GM18508 (cell line): ENCODE results near the gene TMEM82.
"Not testable (repeated sequence)": the region's sequence is repeated elsewhere in the genome, so short reads cannot be mapped to it uniquely, and the experiment has no call there.

ENCODE experiments used
- ATAC-seq: cut with Tn5 transposase; IDR thresholded peaks from one replicate; pipeline ENCODE4 v1.9.1; 2021; ENCODE audit warnings: moderate number of reproducible peaks; ENCODE audit not compliant: insufficient read depth, unreplicated experiment

TMEM82 gene

DNA sequence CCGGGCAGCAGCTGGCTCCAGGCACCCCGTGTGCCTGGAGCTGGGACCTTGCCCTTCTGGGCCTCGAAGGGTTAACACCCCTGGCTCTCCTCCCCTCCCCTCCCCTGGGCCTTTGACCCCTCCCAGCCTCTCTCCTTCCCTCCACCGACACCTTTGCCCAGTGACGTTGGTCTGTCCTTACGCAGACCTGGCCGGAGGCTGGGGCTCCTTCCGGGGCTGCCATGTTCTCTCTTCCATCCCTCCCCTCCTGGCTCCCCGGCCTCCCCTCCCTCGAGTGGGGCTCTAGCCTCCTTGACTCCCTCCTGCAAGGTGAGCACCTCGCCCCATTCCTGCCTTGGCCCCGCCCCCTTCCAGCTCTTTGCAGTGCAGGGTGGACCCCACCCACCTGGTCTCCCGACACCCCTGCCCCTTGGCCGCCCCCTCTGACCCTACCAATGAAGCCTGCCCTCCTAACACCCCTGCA lies at the start of gene TMEM82:
Gene TMEM82 (plus strand): TSS at position 161 of the 463 bp plus-strand sequence. CDS start 61 bp downstream, at position 222.
- ATAC-seq = no peak

DNA sequence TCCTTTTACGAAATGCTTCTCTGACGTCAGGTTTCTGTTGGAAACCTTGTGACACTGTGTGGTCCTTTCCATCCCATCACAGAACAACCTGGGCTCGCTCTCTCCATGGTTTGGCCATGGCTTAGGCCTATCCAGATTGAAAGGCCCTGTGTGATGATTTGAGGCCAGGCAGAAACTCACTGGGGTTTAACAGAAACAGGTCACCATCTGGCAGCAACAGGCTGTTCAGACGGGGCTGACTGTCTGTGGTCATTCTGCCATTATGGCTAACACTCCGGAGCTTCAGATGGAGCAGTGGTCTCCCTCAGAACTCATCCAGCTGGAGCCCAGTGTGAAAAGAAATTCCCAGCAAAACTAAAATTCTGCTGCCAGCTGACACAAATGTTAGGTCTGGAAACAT lies 48.9 kb upstream of the TMEM82 start:
- no peak for ATAC-seq

DNA sequence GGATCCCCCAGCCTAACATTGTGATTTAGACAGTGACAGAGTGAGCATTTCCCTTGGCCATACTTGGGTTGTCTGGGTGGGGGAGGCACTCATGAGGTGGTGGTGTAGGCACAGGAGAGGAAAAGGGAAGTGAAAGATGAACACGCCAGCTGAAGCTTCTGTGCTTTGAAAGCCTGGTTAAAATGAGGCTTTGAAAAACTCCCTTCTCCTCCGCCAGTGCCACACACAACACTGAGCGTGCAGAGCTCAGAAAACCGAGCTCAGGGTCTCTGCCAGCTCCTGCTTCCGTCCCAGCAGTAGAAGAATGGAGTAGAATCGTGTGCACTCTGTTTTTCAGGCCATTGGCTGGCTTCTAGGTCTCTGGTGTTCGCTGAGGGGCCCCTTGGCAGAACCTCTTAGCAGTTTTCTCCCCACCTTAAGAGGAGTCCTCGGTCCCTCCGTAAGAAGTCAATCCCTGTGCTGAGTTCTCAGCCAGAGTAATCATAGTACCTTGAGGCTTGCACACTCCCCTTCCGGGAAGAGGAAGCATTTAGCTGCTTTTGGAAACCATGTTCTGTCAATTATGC lies 45.3 kb upstream of the TMEM82 start:
- peak; percentile 73 for ATAC-seq

GRCh38 chr1:15698201-15698600 lies 44.1 kb upstream of the TMEM82 start:
- no peak for ATAC-seq

GRCh38 chr1:15699321-15699720 lies 43.0 kb upstream of the TMEM82 start:
- ATAC-seq = not testable (repeated sequence)

GRCh38 chr1:15700508-15700907 lies 41.8 kb upstream of the TMEM82 start:
- ATAC-seq = no peak

- ATAC-seq = no peak
Measured at GRCh38 chr1:15701784-15702183, 40.5 kb upstream of the TMEM82 start.

- ATAC-seq = no peak
Measured at GRCh38 chr1:15702722-15703550, 39.4 kb upstream of the TMEM82 start.

DNA sequence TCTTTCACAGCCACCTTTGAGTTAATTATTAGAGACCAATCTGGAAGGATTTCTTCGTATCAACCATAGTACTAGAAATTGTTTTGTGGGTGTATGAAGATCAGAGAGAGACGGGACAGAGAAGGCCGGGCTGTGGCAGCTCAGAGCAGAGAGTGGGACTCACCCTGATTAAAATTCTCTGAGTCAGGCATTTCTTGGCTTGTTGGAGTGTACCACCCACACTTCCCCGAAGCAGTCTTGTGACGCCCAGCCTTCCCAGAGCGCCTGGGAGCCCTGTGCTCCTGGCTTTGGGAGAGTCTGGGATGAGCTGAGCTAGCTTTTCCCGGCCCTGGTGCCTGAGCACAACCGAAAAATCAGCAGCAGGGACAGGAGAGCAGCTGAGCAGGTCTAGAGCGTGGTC lies 38.7 kb upstream of the TMEM82 start:
- ATAC-seq = no peak

DNA sequence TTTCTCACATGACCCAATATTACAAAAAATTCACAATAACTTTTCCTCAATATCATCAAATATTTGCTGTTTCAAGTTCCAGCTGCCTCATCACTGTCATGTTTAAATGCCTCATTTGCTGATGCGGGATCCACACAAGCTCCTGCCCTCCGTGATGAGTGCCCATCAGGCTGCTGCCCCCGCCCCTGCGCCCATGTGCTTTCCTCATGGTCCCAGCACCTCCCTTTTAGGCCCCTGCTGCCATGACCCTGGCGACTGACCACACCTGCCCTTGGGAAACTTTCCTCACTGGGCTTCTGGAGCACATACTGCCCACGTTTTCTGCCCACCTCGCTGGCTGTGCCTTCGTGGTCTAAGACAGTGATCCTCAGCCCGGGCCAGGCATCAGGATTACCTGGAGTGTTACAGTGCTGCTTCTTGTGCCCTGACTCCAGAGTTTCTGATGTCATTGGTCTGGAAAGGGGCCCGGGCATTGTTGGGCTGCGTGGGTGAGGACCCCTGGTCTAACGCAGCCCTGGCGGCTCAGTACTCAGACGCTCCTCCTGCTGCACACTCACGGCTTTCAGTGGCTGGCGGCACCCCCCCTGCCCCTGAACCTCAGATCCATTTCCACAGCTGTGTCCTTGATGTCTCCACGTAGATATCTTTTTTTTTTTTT lies 37.6 kb upstream of the TMEM82 start:
- ATAC-seq = no peak

DNA sequence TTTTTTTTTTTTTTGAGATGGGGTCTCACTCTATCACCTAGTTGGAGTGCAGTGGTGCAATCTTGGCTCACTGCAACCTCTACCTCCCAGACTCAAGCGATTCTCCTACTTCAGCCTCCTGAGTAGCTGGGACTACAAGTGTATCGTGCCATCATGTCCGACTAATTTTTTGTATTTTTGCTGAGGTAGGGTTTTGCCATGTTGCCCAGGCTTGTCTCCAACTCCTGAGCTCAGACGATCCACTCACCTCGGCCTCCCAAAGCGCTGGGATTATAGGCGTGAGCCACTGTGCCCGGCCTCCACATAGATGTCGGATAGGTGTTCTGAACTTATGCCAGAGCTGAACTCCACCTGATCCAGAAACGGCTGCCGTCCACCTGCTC lies 37.1 kb upstream of the TMEM82 start:
- ATAC-seq = no peak

- no peak for ATAC-seq
Measured at GRCh38 chr1:15706751-15707150, 35.5 kb upstream of the TMEM82 start.

GRCh38 chr1:15707239-15707925 lies 34.9 kb upstream of the TMEM82 start:
- no peak for ATAC-seq

DNA sequence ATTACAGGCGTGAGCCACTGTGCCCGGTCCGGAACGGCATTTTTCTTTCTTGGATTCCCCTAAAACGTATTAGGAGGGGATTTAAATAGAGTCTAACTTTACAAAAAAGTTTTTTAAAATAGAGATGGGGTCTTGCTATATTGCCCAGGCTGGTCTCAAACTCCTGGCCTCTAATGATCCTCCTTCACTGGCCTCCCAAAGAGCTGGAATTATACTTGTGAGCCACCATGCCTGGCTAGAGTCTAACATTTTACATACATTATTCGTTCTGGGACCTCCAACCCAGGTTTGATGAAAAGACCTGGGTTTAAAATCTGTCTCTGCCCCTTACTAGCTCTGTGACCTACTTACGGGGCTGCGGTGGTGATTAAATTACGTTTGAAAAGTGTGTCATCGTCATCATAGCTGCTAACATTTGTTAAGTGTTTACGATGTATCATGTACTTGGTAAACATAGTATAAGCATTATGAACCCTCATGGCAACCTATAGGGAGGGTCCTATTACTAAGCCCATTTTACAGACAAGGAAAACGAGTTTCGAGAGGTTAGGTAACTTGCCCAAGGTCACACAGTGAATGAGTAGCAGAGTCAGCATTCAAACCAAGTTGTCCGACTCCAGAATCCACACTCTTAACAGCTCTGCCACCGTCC lies 33.7 kb upstream of the TMEM82 start:
- ATAC-seq = no peak

DNA sequence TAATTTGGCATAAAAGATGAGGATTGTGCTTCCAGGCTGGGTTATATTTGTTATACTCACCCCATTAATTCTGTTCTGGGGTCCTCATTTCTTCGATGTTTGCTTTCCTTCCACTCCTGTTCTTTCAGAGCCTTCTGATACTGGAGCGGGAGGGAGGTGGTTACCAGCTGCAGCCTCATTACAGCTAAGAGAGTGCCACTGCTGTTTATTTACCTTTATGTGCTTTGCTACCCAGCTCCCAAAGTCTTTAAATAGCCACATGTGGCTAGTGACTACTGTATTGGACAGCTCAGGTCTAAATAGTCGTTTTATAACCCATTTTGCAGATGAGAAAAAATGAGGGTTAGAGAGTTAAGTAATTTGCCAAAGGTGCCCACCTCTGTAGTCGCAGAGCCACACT lies 33.1 kb upstream of the TMEM82 start:
- no peak for ATAC-seq

GRCh38 chr1:15712168-15712567 lies 30.1 kb upstream of the TMEM82 start:
- no peak for ATAC-seq

DNA sequence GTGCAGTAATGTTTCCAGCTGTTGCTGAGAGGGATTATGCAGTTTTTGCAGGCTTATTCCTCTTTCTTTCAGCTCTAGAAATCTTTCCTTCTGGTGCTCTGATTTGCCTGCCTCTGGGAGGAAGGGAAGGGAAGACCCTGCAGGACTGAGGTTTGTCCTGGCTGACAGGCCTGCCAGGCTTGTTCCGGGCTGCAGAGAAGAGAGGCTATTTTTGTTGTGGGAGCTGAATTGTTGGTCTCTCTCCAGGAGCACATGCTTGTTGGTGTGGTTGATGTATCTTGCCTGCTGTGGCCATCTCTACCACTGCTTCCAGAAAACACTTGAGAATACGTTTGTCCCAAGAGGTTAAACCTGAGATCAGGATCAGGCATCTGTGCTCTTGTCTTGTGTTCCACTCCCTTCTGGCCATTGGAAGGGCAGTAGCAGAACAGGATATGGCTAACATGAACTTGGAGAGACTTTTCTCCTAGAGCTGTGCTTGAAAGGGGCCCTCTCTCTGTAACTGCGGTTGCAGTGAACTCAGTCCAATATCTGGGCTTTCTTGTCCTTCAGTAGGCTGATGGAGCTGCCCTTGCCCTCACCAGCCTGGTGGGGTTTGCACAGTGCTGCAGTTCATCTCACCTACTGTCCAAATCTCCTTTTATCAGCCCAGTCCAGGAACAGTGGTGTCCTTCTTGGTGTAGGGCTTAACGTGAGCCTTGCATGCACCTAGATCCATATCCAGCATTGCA lies 27.7 kb upstream of the TMEM82 start:
- no peak for ATAC-seq

DNA sequence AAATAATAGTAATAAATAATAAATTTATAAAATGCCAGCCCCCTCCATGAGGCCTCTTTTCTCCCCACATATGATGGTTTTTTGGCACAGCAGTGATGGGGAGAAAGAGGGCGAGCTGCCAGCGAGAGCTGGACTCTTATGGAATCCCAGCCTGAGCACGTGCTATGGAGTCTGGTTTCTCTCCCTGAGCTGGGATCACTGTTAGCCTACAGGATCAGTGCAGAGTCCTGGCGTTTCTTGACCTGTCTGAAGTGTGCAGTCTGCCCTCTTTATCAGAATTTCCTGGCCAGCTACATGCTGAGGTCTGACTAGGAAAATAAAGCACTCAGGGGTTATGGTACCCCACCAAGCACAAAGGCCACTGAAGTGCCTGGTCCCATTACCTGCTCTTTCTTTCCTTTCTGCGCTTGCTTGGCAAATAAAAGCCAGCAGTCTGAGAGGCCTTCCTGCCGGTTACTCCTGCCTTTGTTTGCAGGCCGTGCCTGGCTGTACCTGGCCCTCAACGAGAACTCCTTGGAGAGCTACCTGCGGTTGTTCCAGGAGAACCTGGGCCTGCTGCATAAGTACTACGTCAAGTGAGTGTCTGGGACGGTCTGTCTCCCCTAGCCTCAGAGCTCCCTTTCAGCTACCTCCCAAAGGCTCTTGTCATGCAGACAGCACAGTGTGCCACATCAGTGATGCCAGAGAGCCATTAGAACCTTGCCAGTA lies 24.7 kb upstream of the TMEM82 start:
- no peak for ATAC-seq

DNA sequence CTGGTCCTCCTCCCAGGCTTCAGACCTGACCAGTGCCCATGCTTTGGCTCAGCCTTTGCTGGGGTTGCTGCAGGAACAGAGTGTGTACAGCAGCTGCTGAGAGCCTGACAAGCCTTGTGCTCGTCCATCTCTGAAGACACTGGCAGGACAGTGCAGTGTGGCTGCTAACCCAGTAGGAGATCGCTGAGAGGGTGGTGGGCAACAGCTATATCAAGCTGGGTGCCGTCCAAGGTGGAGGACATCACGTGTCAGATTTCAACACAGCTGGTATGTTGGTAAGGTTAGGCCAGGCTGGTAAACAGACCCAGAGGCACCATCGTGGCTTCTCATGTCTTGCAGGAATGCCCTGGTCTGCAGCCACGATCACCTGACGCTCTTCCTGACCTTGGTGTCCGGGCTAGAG lies 24.1 kb upstream of the TMEM82 start:
- ATAC-seq = no peak
